Neuronal stem cell (in vitro differentiated cells): ENCODE data around the gene HOXA13.
A peak's percentile ranks its signal among the peaks of the same experiment; 100 is the strongest.

Experiments
- DNase-seq: peaks from one replicate; pipeline ENCODE4 v3.0.0-alpha.2; 2013; ENCODE audit warnings: low spot score
- H2AFZ ChIP-seq: one replicate; pipeline ENCODE4 v1.6.1; 2013; ENCODE audit warnings: mild to moderate bottlenecking, low read length, inconsistent platforms
- H2AK5ac ChIP-seq: 2 replicates; pipeline ENCODE4 v1.6.1; 2013; ENCODE audit warnings: low read depth, mild to moderate bottlenecking, inconsistent platforms, low read length, moderate library complexity, mixed read lengths
- H2BK120ac ChIP-seq: 2 replicates; pipeline ENCODE4 v1.6.1; 2013; ENCODE audit warnings: low read depth, mild to moderate bottlenecking, inconsistent platforms, low read length, moderate library complexity, mixed read lengths
- H2BK12ac ChIP-seq: one replicate; pipeline ENCODE4 v1.6.1; 2013; ENCODE audit warnings: low read length, inconsistent platforms
- H2BK15ac ChIP-seq: 2 replicates; pipeline ENCODE4 v1.6.1; 2013; ENCODE audit warnings: mild to moderate bottlenecking, low read length, inconsistent platforms, mixed read lengths
- H2BK5ac ChIP-seq: one replicate; pipeline ENCODE4 v1.6.1; 2013; ENCODE audit warnings: inconsistent platforms, mild to moderate bottlenecking, low read length, moderate library complexity
- H3K14ac ChIP-seq: one replicate; pipeline ENCODE4 v1.6.1; 2013; ENCODE audit warnings: low read length, inconsistent platforms
- H3K18ac ChIP-seq: 2 replicates; pipeline ENCODE4 v1.6.1; 2013; ENCODE audit warnings: low read length, inconsistent platforms
- H3K23ac ChIP-seq: 2 replicates; pipeline ENCODE4 v1.6.1; 2013; ENCODE audit warnings: low read depth, mild to moderate bottlenecking, mixed read lengths, low read length, inconsistent platforms; ENCODE audit not compliant: poor library complexity
- H3K27ac ChIP-seq: replicated peaks from 3 replicates; pipeline ENCODE4 v1.5.1; 2013; ENCODE audit warnings: low read length, inconsistent platforms
- H3K27me3 ChIP-seq, 3 experiments: 2 replicates each; pipeline ENCODE4 v1.6.1; 2013; ENCODE audit warnings: low read length in 3 of 3, mild to moderate bottlenecking in 2 of 3, inconsistent platforms in 1 of 3, low read depth in 1 of 3, mixed read lengths in 1 of 3, moderate library complexity in 1 of 3; ENCODE audit not compliant: control insufficient read depth in 3 of 3, insufficient read depth in 3 of 3
- H3K36me3 ChIP-seq, 2 donors: replicated peaks in 1 of 2; 2 replicates each; pipeline ENCODE4 v1.6.1; 2013; ENCODE audit warnings: low read length in 2 of 2; ENCODE audit not compliant: control insufficient read depth in 2 of 2, insufficient read depth in 2 of 2
- H3K4ac ChIP-seq: 2 replicates; pipeline ENCODE4 v1.6.1; 2013; ENCODE audit warnings: inconsistent platforms, mild to moderate bottlenecking, low read length, moderate library complexity
- H3K4me1 ChIP-seq, 2 donors: 1 replicate in 1 of 2; 2 replicates in 1 of 2; pipeline ENCODE4 v1.6.1; 2013; ENCODE audit warnings: low read length in 2 of 2, low read depth in 1 of 2; ENCODE audit not compliant: control insufficient read depth in 2 of 2, insufficient read depth in 1 of 2
- H3K4me2 ChIP-seq: one replicate; pipeline ENCODE4 v1.6.1; 2013; ENCODE audit warnings: mild to moderate bottlenecking, low read length, inconsistent platforms; ENCODE audit not compliant: insufficient read depth, poor library complexity, severe bottlenecking
- H3K4me3 ChIP-seq, 2 donors: 2 replicates each; pipeline ENCODE4 v1.5.1; 2013; ENCODE audit warnings: low read length in 2 of 2, mild to moderate bottlenecking in 2 of 2, inconsistent platforms in 1 of 2, moderate library complexity in 1 of 2
- H3K79me1 ChIP-seq: one replicate; pipeline ENCODE4 v1.6.1; 2013; ENCODE audit warnings: low read depth, mild to moderate bottlenecking, inconsistent platforms, low read length, moderate library complexity
- H3K9ac ChIP-seq: one replicate; pipeline ENCODE4 v1.6.1; 2013; ENCODE audit warnings: mild to moderate bottlenecking, low read depth, low read length, inconsistent platforms; ENCODE audit not compliant: poor library complexity
- H3K9me3 ChIP-seq, 2 donors: replicated peaks in 1 of 2; 2 replicates each; pipeline versions ENCODE3 to v1.6.1; 2013; ENCODE audit warnings: low read length in 2 of 2, mild to moderate bottlenecking in 2 of 2, inconsistent platforms in 1 of 2, low read depth in 1 of 2, mixed read lengths in 1 of 2, moderate library complexity in 1 of 2; ENCODE audit not compliant: control insufficient read depth in 2 of 2, insufficient read depth in 1 of 2
- H4K8ac ChIP-seq: one replicate; pipeline ENCODE4 v1.6.1; 2013; ENCODE audit warnings: low read depth, mild to moderate bottlenecking, inconsistent platforms, low read length, moderate library complexity
- H4K91ac ChIP-seq: one replicate; pipeline ENCODE4 v1.6.1; 2013; ENCODE audit warnings: low read length, low read depth, mild to moderate bottlenecking, inconsistent platforms; ENCODE audit not compliant: poor library complexity
- WGBS, 2 donors: extraction: QIAGEN DNeasy Blood & Tissue Kit; methylation state at CpG; one replicate each; pipeline ENCODE4 v1.1.7; 2013; ENCODE audit warnings: missing lambda C conversion rate in 2 of 2, mixed read lengths in 1 of 2; ENCODE audit not compliant: insufficient read length in 2 of 2, insufficient replicate concordance in 1 of 2; ENCODE audit errors: extremely low coverage in 2 of 2; 5-methylcytosine and 5-hydroxymethylcytosine counted together

HOXA13 gene

GRCh38 chr7:27161214-27161720 is 38.6 kb downstream of the HOXA13 start:
- peak overlapping the region; percentile 99 for H2AFZ ChIP-seq
- no peak overlapping the region for H2BK12ac ChIP-seq
- DNase-seq = no peak
- no peak overlapping the region for H3K9ac ChIP-seq
- no peak overlapping the region for H3K4me2 ChIP-seq
- H3K36me3 ChIP-seq = no peaks in the 10 kb centered on the region
- H2BK120ac ChIP-seq = no peak overlapping the region
- no peak overlapping the region for H3K14ac ChIP-seq
- no peak overlapping the region for H2BK15ac ChIP-seq
- peaks cover 25 to 42% of the 10 kb centered on the region in 2 donors for H3K9me3 ChIP-seq
- WGBS, 2 donors = no CpG with 5 or more reads among the region's 27 CpGs
- no peak overlapping the region for H3K4ac ChIP-seq
- no peaks in the 10 kb centered on the region for H3K4me1 ChIP-seq
- no peak overlapping the region for H2AK5ac ChIP-seq
- no peak overlapping the region for H4K91ac ChIP-seq
- H3K27ac ChIP-seq = no peak overlapping the region
- H3K23ac ChIP-seq = no peak overlapping the region
- H3K27me3 ChIP-seq = peaks cover 74 to 97% (median 94%) of the 10 kb centered on the region in 3 experiments
- no peak overlapping the region for H4K8ac ChIP-seq
- H3K79me1 ChIP-seq = peaks cover 2% of the 10 kb centered on the region
- H3K4me3 ChIP-seq = peak overlapping the region in 1 of 2 donors; percentile 48
- H3K18ac ChIP-seq = no peak overlapping the region
- H2BK5ac ChIP-seq = no peak overlapping the region

- Histone ChIP-seq H2BK5ac (no peak overlapping the region), H3K27me3 (peaks cover 74 to 97% (median 94%) of the 10 kb centered on the region in 3 experiments), H3K79me1 (peaks cover 2% of the 10 kb centered on the region), H3K9ac (peak overlapping the region; percentile 72), H3K9me3 (peaks cover 25 to 43% of the 10 kb centered on the region in 2 donors), H3K4me1 (no peaks in the 10 kb centered on the region), H2AFZ (peak overlapping the region; percentile 99), H4K8ac (no peak overlapping the region), H3K14ac (no peak overlapping the region), H4K91ac (no peak overlapping the region), H3K4me2 (peak overlapping the region; percentile 97), H2AK5ac (no peak overlapping the region), H2BK120ac (no peak overlapping the region), H3K18ac (peak overlapping the region; percentile 72), H2BK12ac (no peak overlapping the region), H3K27ac (no peak overlapping the region), H3K4ac (no peak overlapping the region), H3K23ac (no peak overlapping the region), H3K4me3 (peak overlapping the region; percentile 48 to 74), H3K36me3 (no peaks in the 10 kb centered on the region), H2BK15ac (peak overlapping the region; percentile 27)
- DNase-seq = peak; percentile 91
- no CpG with 5 or more reads among the region's 54 CpGs for WGBS, 2 donors
Observed at GRCh38 chr7:27160546-27161213, 39.2 kb downstream of the HOXA13 start.

- Histone ChIP-seq H3K9me3 (peaks cover 25 to 43% of the 10 kb centered on the region in 2 donors), H3K9ac (no peak overlapping the region), H2BK120ac (no peak overlapping the region), H3K18ac (no peak overlapping the region), H3K4me1 (no peaks in the 10 kb centered on the region), H3K4me2 (peak overlapping the region; percentile 97), H2BK12ac (no peak overlapping the region), H3K27me3 (peaks cover 74 to 97% (median 94%) of the 10 kb centered on the region in 3 experiments), H3K79me1 (peaks cover 2% of the 10 kb centered on the region), H3K4me3 (peak overlapping the region in 1 of 2 donors; percentile 48), H2BK5ac (no peak overlapping the region), H3K4ac (no peak overlapping the region), H3K36me3 (no peaks in the 10 kb centered on the region), H3K14ac (no peak overlapping the region), H3K27ac (no peak overlapping the region), H2AK5ac (no peak overlapping the region), H4K91ac (no peak overlapping the region), H2BK15ac (no peak overlapping the region), H4K8ac (no peak overlapping the region), H3K23ac (no peak overlapping the region), H2AFZ (peak overlapping the region; percentile 99)
- WGBS, 2 donors = no CpG with 5 or more reads among the region's 23 CpGs
- DNase-seq = no peak
Observed at GRCh38 chr7:27160145-27160545, 39.7 kb downstream of the HOXA13 start.

GRCh38 chr7:27159266-27160144 is 40.4 kb downstream of the HOXA13 start:
- Histone ChIP-seq H2AFZ (peak overlapping the region; percentile 99), H3K4ac (no peak overlapping the region), H3K36me3 (no peaks in the 10 kb centered on the region), H3K4me1 (no peaks in the 10 kb centered on the region), H2AK5ac (no peak overlapping the region), H2BK120ac (no peak overlapping the region), H3K4me3 (peak overlapping the region in 1 of 2 donors; percentile 48), H3K18ac (no peak overlapping the region), H2BK12ac (no peak overlapping the region), H3K9ac (no peak overlapping the region), H3K4me2 (no peak overlapping the region), H3K79me1 (peaks cover 2% of the 10 kb centered on the region), H3K27me3 (peaks cover 74 to 97% (median 94%) of the 10 kb centered on the region in 3 experiments), H3K14ac (no peak overlapping the region), H3K23ac (no peak overlapping the region), H3K9me3 (peaks cover 25 to 39% of the 10 kb centered on the region in 2 donors), H3K27ac (no peak overlapping the region), H2BK5ac (no peak overlapping the region), H2BK15ac (no peak overlapping the region), H4K91ac (no peak overlapping the region), H4K8ac (no peak overlapping the region)
- DNase-seq = no peak
- no CpG with 5 or more reads among the region's 27 CpGs for WGBS, 2 donors
